GM19397 (cell line): Measurements from ENCODE around the gene SLC7A10.
"Not testable (repeated sequence)": the region's sequence is repeated elsewhere in the genome, so short reads cannot be mapped to it uniquely, and the experiment has no call there.

ENCODE experiments used
- ATAC-seq: cut with Tn5 transposase; IDR thresholded peaks from one replicate; pipeline ENCODE4 v1.9.1; 2021; ENCODE audit warnings: mild to moderate bottlenecking, moderate library complexity; ENCODE audit not compliant: unreplicated experiment

The SLC7A10 gene

DNA sequence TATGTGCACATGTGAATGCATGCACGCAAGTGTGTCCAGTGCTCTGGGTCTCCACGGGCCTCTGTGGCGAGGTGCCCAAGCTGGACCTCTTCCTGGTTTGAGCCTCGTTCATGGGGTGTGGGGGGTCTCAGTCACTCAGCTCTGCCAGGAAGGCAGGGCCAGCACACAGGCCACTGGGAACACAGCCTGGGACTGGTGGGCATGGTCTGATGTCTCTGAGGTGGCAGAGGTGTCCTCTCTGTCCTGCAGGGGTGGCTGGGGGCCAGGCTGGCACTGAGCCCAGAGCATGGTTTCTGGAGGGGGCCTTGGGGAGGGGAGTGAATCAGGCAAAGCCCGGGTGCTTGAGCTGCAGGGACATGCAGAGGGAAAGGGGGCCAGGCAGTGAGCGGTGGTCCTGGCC lies 22.1 kb downstream of the SLC7A10 start:
- ATAC-seq: no peak

DNA sequence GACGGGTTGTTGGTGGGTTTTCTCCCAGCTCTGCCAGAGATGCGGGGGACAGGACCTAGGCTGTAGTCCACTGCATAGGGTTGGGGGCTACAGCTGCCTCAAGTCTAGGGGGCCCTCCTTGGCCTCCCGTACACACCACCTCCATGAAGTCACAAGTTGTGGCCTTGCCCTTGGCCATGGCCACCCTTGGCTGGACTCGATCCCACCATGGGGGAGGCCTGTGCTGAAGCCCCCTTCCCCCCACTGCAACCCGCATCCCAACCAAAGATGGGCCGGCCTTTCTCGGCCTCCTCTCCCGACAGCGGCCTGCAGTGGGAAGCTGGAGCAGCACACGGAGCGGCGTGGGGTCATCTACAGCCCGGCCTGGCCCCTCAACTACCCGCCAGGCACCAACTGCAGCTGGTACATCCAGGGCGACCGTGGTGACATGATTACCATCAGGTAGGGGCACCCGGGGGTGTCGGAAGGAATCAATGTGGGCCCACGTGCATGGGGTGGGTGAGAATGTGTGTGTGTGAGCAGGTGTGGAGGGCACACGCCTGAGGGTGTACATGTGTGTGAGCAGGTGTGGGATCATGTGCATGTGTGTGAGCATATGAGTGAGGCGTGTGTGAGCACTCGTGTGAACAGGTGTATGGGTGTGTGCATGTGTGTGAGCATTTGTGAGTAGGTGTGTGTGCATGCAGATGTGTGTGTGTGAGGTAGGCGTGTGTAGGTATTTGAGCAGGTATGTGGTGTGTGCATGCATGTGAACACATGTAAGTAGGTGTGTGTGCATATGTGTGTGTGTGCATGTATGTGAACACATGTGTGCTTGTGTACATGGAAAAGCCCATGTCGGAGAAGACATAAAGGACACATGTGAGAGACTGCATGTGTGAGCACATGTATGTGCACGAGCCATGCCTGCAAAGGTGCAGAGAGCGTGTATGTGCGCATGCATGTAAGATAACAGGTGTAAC lies 22.8 kb downstream of the SLC7A10 start:
- no peak for ATAC-seq

DNA sequence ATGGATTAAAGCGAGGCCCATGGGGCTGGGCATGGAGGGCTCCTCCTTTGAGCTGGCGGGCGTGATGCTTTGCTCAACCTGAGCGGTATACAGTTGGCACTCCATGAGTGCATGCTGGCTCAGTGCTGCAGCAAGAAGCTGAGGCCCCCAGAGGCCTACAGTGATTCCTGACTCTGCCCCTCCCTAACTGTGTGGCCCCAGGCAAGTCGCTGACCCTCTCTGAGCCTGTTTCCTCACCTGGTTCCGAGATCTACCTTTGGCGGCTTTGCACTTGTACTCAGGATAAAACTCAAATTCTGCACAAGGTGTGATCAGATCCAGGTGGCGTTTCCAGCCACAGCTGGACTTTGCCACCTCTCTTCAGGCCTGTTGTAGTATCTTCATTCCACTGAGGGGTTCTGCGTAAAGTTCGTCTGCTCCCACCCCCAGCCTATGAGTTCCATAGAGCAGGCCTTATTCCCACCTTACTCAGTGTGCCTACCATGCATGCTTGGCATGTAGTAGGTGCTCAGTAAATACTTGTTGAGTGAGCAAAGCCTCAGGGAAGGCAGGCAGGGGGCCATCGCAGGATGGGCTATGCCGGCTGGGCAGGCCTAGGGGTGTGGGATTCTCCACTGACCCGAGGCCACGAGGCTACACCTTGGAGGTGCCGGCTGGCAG lies 23.6 kb downstream of the SLC7A10 start:
- ATAC-seq: no peak

DNA sequence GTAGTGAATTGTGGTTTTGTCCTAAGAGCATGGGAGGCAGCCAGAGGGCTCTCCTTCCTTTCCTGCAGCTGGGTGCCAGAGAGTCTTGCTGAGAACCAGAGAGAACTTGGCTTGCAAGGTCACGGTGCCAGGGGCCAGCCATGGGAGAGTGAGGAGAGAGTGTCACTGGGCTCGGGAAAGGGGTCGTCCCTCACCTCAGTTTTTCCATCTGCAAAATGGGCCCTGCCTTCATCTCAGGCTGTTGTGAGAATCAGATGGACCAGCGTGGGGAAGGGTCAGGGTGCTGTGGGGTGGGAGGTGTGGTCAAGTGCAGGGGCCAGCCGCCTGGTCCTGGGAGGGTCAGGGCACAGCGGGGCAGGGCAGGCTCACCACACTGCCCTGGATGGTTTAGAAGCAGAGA lies 24.2 kb downstream of the SLC7A10 start:
- ATAC-seq: no peak

DNA sequence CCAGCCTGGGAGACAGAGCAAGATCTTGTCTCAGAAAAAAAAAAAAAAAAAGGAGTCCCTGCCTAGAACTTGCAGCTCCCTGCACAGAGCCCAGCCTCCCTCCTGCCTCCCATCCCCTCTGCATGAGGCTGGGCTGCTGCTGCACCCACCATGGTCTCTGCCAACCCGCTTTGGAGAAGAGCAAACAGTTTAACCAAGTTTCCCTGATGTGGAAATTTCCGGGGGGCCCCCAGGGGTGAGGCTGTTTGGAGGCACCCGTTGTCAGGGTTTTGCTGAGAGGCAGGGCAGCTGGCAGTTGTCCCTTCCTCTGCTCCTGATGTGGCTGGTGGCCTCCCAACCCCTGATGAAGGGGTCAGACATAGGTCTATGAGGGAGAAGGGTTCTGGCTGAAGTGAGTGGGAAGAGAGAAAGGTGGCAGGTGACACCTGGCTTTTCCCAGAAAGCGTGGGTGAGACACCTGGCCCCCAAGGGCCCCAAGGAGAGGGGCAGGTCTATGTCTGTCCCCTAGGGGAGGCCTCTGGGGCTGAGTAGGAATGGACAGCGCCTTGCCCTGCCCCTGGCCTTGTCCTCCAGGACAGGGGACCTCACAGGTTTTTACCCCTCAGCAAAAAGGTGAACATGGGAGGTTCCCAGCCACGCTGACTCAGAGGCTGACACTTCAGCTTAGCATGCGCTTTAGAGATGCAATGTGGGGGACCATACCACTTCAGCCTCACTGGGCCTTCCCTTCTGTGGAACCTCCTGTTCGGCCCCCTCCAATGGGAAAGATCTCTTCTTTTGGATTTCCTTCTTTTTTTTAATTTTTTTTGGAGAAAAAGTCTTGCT lies 26.0 kb downstream of the SLC7A10 start:
- no peak for ATAC-seq

DNA sequence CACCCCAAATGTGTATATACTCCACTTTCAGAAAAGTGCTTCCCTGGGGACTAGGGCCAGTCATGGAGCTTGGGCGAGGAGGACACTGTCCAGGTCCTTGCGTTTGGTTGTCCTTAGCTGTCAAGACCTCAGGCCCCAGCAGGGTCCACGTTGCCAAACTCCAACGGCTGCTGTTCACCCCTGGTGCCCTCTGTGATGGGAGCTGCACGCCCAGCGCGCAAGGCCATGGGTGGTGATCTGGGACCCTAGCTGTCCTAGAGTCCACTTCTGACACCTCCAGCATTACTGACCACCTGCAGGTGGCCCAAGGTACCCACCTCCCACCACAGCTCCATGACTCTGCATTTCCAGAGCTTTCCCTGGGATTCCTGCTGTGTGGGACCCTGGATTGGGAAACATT lies 27.5 kb downstream of the SLC7A10 start:
- no peak for ATAC-seq

DNA sequence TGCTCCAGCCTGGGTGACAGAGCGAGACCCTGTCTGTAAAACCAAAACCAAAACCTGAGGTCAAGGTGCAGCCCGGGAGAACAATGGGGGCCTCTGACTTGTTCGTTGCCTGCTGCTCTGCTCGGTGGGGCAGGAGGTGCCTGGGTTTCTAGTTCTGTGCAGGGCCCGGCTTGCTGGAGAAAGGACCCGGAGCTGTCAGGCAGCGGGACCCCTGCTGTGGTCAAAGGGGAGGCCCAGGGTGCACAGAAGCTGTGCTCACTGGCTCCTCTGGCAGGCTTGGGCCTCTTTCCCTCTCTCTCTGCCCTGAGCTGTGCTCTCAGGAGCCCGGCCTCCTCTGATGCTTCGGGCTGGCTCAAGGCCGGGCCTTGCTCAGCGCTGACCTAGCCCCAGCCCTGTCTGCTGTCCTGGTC lies 28.1 kb downstream of the SLC7A10 start:
- ATAC-seq: no peak

DNA sequence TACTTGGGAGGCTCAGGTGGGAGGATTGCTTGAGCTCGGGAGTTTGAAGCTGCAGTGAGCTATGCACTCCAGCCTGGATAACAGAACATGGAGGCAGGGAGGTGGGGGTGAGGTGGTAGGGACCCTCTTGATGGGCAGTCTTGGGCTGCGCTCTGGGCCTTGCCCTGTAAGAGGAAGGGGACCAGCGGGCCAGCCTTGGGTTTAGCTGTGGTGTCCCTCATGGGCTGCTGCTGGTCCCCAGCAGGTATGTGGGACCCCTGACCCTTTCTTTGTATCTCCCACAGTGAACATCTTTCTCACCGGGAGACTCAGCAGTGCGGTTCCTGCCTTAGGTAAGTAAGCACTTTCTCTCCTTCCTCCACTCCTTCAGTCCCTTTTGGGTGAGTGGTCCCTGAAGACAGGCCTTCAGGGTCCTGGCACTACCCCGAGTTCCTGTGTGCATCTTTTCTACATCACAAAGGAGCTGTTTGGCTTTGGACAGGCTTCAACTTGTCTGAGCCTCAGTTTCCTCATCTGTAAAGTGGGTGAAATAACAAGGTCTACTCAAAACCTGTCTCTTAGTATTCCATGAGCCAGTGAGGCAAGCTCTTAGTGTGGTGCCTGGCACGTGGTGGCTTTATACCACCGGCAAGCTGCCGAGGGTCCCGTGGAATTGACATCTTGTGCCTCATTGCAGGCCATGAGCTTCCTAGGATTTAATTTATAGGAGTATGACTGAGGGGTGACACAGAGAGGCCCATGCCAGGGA lies 29.0 kb downstream of the SLC7A10 start:
- no peak for ATAC-seq

DNA sequence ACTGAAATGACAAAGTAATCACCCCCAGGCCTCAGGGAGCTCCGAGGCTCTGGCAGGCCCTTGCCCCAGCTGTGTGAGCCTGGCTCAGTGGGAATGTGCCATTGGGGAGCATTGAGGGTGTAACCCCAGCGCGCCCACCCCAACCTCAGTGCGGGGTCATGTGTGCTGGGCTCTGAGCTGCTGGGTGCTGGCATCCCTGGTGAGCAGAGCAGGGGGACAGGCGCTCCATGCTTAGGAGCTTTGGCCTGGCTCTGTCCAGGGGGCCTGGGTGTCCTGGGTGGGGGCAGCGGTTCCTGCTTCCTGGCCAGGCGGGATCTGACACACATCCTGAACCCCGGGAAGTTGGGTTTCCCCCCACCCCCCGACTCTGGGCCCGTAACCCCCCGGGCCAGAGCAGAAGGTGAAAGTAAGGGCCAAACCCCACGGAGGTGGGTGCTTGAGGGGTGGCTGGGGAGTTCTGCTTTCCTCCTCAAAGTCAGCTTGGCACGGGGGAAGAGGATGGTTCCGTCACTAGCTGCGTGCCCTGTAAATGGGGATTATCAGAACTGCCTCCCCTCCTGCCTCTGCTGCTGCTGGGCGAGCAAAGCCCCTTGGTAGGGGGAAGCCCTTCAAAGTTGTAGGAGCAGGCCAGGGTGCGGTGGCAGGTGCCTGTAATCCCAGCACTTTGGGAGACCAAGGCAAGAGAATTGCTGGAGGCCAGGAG lies 29.9 kb downstream of the SLC7A10 start:
- no peak for ATAC-seq

DNA sequence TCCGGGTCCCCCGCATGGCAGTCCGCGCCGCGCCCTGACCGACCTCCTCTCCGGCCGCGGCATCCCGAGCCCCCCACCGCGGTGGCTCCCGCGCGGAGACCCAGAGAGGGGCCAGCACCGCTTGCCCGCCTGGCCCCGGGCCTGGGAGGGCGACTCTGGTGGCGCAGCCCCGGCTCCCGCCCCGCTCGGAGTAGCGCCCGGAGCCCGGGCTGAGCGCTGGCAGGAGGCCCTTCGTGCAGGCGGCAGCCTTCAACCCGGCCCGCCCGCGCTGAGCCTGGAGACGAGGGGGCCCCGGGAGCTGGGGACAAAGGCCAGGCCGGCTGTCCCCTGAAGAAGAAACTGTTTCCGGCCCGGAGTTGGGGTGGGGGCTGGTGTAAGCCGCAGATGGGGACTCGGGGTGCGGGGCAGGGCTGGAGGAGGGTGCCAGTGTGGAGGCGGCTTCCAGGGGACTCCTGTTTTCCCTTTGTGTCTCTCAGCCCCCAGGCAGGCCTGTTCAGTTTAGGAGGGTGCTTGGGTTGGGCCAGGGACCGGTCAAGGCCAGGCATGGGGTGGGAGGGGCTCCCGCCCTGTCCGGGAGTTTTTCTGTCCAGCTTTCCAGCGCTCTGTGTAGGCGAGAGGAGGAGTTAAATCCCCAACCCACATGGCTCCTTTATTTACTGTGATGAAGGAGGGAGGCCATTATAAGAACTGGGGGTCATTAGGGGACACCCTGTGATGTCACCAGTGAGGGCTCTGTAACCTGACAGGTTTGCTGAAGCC lies 30.6 kb downstream of the SLC7A10 start:
- no peak for ATAC-seq

DNA sequence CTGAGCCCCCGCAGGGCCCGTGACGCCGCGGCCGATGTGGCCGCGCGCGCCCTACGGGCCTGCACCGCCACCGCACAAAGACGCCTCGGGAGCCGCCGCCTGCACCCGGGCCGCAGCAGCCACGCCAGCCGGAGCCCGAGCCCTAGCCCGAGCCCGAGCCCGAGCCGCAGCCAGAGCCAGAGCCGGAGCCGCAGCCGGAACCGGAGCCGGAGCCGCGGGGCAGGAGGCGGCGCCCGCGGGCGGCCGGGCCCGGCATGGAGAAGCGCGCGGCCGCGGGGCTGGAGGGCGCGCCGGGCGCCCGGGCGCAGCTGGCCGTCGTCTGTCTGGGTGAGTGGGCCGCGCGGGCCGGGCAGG lies 31.1 kb downstream of the SLC7A10 start:
- ATAC-seq: no peak

DNA sequence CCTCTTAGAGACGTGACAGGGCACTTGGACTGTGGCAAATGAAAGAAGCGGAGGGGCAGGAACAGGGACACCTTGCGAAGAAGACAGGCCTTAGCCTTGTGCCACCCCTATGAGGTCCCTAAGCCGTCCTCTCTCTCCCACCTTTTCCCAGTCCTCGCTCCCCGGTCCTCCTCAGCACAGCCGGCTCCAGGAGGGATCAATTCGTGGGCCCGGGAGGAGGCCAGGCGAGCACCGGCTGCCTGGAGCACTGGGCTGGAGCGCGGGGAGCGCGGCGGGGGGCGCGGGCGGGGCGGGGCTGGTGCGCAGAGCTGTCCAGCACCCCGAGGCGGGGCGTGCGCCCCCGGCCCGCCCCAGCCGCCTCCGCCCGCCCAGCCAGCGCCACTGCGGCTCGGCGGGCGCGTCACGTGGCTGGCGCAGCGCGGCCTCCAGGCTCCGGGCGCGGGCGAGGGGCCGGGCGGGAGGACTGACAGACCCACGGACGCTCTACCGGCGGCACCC lies 31.7 kb downstream of the SLC7A10 start, which contains the start of gene LRP3:
Gene LRP3 (plus strand): TSS at position 466 of the 498 bp plus-strand sequence. CDS start 456 bp downstream, outside the sequence.
- no peak for ATAC-seq

DNA sequence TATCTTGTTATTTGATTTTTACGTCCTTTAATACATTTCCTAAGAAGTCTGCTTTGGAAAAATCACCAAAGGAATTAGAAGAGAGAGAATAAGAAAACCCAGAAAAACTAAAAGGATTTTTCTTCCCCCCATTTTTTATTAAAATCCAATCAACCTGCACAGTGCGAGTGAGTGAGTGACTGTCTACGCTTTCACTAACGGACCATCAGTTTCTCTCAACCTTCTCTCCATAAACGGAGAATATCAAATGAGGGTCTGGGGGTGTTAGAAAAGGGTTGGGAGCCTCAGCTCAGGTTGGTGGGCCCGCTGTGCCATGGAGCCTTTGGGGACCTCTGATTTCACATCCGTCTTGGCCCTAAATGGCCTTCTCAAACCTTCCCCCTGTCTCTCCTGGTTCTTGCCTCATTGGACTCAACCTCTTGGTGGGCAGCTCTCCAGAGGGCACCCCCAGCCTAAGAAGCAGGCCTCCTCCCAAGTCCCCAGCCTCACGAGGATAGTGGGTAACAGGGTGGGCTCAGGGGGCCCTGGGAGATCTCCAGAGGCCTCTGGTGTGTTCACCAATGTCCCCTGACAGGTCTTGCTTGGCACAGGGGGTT lies 32.3 kb downstream of the SLC7A10 start:
- no peak for ATAC-seq

DNA sequence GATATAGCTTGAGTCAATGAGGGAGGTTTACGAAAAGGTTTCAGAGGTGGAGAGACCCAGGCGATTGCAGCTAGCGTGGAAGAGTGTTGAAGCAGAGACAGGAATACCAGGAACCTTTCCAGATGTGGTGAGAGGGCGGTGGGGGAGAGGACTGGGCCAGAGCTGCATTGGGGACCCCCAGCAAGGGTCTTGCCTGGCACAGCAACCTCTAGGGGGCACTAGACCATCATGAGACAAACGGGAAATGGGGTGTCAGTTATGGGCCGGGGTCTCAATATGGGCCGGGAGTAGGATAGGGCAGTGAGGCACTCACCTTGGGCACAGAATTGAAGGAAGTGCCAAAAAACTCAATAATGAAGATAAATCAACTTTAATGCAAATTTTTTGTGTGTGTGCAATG lies 33.6 kb downstream of the SLC7A10 start:
- no peak for ATAC-seq

DNA sequence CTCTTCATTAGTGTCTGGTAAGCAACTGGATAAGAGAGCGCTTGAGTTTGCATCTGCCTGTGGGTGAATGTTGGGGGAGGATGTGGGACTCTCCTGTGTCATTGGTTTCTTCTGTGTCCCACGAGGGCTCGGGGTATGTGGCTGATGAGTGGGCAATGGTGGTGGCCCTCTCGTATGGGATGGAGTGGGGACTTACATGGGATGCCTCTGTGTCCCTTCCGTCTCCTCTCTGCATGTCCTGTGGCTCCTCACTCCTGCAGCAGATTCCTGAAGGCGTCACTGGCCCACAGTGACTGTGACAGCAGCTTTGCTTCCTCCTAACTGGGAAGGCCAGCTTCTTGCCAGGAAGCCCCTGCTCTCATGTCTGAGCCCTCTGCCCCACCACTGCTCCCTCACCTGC lies 34.1 kb downstream of the SLC7A10 start:
- ATAC-seq: no peak

DNA sequence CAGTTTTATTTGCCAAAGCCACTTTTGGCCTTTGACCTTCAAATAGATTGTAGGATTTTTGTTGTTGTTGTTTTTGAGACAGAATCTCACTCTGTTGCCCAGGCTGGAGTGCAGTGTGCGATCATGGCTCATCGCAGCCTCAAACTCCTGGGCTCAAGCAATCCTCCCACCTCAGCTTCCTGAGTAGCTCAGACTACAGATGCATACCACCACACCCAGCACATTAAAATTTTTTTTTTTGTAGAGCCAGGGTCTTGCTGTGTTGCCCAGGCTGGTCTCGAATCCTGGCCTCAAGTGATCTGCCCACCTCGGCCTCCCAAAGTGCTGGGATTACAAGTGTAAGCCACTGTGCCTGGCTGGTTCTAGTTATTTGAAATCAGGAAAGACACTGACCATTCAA lies 34.6 kb downstream of the SLC7A10 start:
- ATAC-seq: not testable (repeated sequence)

DNA sequence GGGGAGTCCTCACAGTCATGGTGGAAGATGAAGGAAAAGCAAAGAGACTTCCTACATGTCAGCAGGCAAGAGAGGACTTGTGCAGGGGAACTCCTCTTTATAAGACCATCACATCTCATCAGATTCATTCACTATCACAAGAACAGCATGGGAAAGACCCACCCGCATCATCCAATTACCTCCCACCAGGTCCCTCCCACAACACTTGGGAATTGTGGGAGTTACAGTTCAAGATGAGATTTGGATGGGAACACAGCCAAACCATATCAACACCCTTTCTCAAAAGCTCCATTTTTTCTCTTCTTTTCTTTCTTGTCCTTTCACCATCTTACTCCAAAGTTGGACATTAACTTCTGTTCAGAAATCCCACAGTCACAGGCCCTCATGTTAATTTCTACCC lies 36.2 kb downstream of the SLC7A10 start:
- no peak for ATAC-seq

DNA sequence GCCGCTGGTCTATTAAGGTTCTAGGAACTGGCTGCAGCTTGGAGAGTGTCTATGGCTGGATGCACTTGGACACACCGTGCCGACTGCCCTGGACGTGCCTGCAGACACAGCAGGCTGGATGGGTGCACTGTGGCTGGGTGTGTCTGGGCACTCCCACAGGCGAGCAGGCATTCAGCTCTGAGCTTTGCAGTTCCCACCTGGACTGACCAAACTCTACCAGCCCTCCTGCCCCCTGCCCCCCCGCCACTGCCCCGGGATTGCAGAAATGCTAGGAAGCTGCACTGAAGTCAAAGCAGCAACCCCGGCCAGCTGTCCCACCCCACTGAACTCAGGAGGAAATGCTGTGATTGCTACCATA lies 38.5 kb downstream of the SLC7A10 start:
- no peak for ATAC-seq
